Liver (tissue), 9 donors: ENCODE measurements around the gene SLC34A3. TPM values are rescaled to one million over a fixed set of nuclear protein-coding genes. Genes with fewer than 3 reads are reported as not detected.

ENCODE experiments used
- DNase-seq: peaks from one replicate; pipeline ENCODE4 v3.0.0-alpha.2; 2017; ENCODE audit warnings: low spot score
- H3K27ac ChIP-seq, 2 donors: one replicate each; pipeline ENCODE4 v1.7.0; 2013; ENCODE audit warnings: inconsistent platforms in 2 of 2, low read length in 2 of 2, control low read depth in 1 of 2, low read depth in 1 of 2, mild to moderate bottlenecking in 1 of 2
- H3K27me3 ChIP-seq, 4 donors: one replicate each; pipeline versions ENCODE4 v1.6.1 to v1.7.0; 2013; ENCODE audit warnings: low read length in 3 of 4, inconsistent platforms in 1 of 4, mild to moderate bottlenecking in 1 of 4, moderate library complexity in 1 of 4; ENCODE audit not compliant: control insufficient read depth in 4 of 4, insufficient read depth in 4 of 4
- H3K36me3 ChIP-seq, 4 donors: one replicate each; pipeline versions ENCODE4 v1.6.1 to v1.7.0; 2013; ENCODE audit warnings: low read length in 3 of 4, mild to moderate bottlenecking in 3 of 4, low read depth in 1 of 4, moderate library complexity in 1 of 4; ENCODE audit not compliant: control insufficient read depth in 4 of 4, insufficient read depth in 3 of 4
- H3K4me1 ChIP-seq, 4 donors: one replicate each; pipeline versions ENCODE4 v1.6.1 to v1.7.0; 2013; ENCODE audit warnings: low read length in 3 of 4, mild to moderate bottlenecking in 3 of 4, moderate library complexity in 1 of 4; ENCODE audit not compliant: control insufficient read depth in 4 of 4, insufficient read depth in 4 of 4
- H3K4me3 ChIP-seq, 3 donors: one replicate each; pipeline versions ENCODE4 v1.6.1 to v1.7.0; 2013; ENCODE audit warnings: low read length in 3 of 3, control low read depth in 1 of 3, low read depth in 1 of 3, mild to moderate bottlenecking in 1 of 3
- H3K9ac ChIP-seq, 2 donors: one replicate each; pipeline ENCODE4 v1.7.0; 2013; ENCODE audit warnings: low read length in 2 of 2, mild to moderate bottlenecking in 2 of 2, moderate library complexity in 2 of 2, control low read depth in 1 of 2, low read depth in 1 of 2
- H3K9me3 ChIP-seq, 4 donors: one replicate each; pipeline versions ENCODE4 v1.6.1 to v1.7.0; 2013; ENCODE audit warnings: low read length in 3 of 4; ENCODE audit not compliant: control insufficient read depth in 4 of 4
- ATF3 ChIP-seq: IDR thresholded peaks from 2 replicates; pipeline ENCODE4 v1.6.1; 2016; ENCODE audit warnings: antibody characterized with exemption
- CTCF ChIP-seq: fragments of 150-350 bp; IDR thresholded peaks from 2 replicates; pipeline ENCODE4 v1.5.1; 2017; ENCODE audit warnings: improper control_type of control experiment, low read depth, low read length; ENCODE audit not compliant: missing input control
- FOXA2 ChIP-seq: IDR thresholded peaks from 2 replicates; pipeline ENCODE4 v1.6.1; 2016; ENCODE audit warnings: antibody characterized with exemption
- GABPA ChIP-seq, 2 donors: IDR thresholded peaks in 1 of 2; conservative IDR thresholded peaks in 1 of 2; 2 replicates each; pipeline ENCODE4 v1.6.1; 2016; ENCODE audit warnings: antibody characterized with exemption in 2 of 2, mild to moderate bottlenecking in 1 of 2, moderate library complexity in 1 of 2
- HNF4A ChIP-seq, 2 donors: conservative IDR thresholded peaks; 2 replicates each; pipeline ENCODE4 v1.6.1; 2016; ENCODE audit warnings: antibody characterized with exemption in 2 of 2, mild to moderate bottlenecking in 2 of 2
- HNF4G ChIP-seq: IDR thresholded peaks from 2 replicates; pipeline ENCODE4 v1.6.1; 2016; ENCODE audit warnings: antibody characterized with exemption
- JUND ChIP-seq, 2 donors: IDR thresholded peaks; 2 replicates each; pipeline ENCODE4 v1.6.1; 2016; ENCODE audit warnings: antibody characterized with exemption in 2 of 2
- NR2F2 ChIP-seq: IDR thresholded peaks from 2 replicates; pipeline ENCODE4 v1.6.1; 2016; ENCODE audit warnings: antibody characterized with exemption
- RAD21 ChIP-seq, 2 donors: IDR thresholded peaks; 2 replicates each; pipeline ENCODE4 v1.6.1; 2016; ENCODE audit warnings: antibody characterized with exemption in 2 of 2, mild to moderate bottlenecking in 2 of 2
- RXRA ChIP-seq, 2 donors: IDR thresholded peaks; 2 replicates each; pipeline ENCODE4 v1.6.1; 2017 to 2018; ENCODE audit warnings: antibody characterized with exemption in 2 of 2, mild to moderate bottlenecking in 1 of 2
- SP1 ChIP-seq: IDR thresholded peaks from 2 replicates; pipeline ENCODE4 v1.6.1; 2018; ENCODE audit warnings: antibody characterized with exemption, mild to moderate bottlenecking
- TAF1 ChIP-seq: conservative IDR thresholded peaks from 2 replicates; pipeline ENCODE4 v1.6.1; 2016; ENCODE audit warnings: antibody characterized with exemption, mild to moderate bottlenecking
- YY1 ChIP-seq: IDR thresholded peaks from 2 replicates; pipeline ENCODE4 v1.6.1; 2016; ENCODE audit warnings: antibody characterized with exemption, mild to moderate bottlenecking
- WGBS: extraction: QIAGEN DNeasy Blood & Tissue Kit; methylation state at CpG from one replicate; pipeline ENCODE4 v1.1.7; 2013; 5-methylcytosine and 5-hydroxymethylcytosine counted together
- polyA plus RNA-seq, 2 donors: library from polyadenylated mRNA; stranded (reverse) in 1 of 2; unstranded in 1 of 2; fragments of 200-250 nt in 1 of 2; fragments of >200 nt in 1 of 2; fragmentation: Nextera tagmentation in 1 of 2; extraction: Ambion mirVana in 1 of 2; gene quantifications; one replicate each; pipeline versions ENCODE4 v1.2.1 to v1.2.3, GENCODE V29; 2013 to 2015
- total RNA-seq, 2 donors: library from RNA; depleted of rRNA; stranded (reverse); fragments of >200 nt; gene quantifications; one replicate each; pipeline ENCODE4 v1.2.3, GENCODE V29; 2014
- TF ChIP-seq, protein P1 (sequence below): IDR thresholded peaks from 2 replicates; pipeline ENCODE4 v1.6.1; 2016; ENCODE audit warnings: antibody characterized with exemption
- TF ChIP-seq, protein P2 (sequence below): IDR thresholded peaks from 2 replicates; pipeline ENCODE4 v1.6.1; 2016; ENCODE audit warnings: antibody characterized with exemption
- TF ChIP-seq, protein P3 (sequence below): IDR thresholded peaks from 2 replicates; pipeline ENCODE4 v1.6.1; 2016; ENCODE audit warnings: antibody characterized with exemption, mild to moderate bottlenecking
- donor health status: healthy.
- donor health status: healthy.
- donor health status: healthy.
- donor health status: healthy.
- donor health status: healthy.

The SLC34A3 gene
- total and polyA plus RNA-seq, 4 donors: not detected

DNA sequence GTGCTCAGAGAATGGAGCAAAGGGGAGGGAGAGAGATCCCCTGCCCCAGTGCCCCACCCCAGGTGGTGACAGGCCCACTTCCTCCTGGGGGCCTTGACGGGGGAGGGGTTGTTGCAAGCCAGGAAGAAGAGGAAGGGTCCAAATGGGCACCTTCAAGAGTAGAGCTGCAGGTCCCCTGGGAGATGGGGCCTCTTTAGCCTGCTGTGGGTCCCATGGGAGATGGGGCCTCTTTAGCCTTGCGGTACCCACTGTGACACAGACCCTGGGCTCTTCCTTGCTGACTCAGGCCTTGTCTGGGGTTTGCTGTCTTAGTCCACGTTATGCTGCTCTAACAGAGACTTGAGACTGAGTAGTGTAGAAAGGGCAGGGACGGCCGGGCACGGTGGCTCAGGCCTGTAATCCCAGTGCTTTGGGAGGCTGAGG, 37.2 kb downstream of the SLC34A3 start:
- H3K36me3 ChIP-seq: peaks cover 5 to 17% (median 14%) of the 10 kb centered on the region in 4 donors
- no peak for TF ChIP-seq CTCF
- WGBS: 81% methylated on average over 6 of the region's 6 CpGs
- H3K4me1 ChIP-seq: peaks cover 9 to 40% (median 24%) of the 10 kb centered on the region in 4 donors
- H3K27me3 ChIP-seq: no peaks in the 10 kb centered on the region
- peak overlapping the region; percentile 19 to 32 for H3K27ac ChIP-seq
- H3K9me3 ChIP-seq: no peaks in the 10 kb centered on the region
- H3K4me3 ChIP-seq: no peak overlapping the region
- no peak overlapping the region for H3K9ac ChIP-seq
- no peak for DNase-seq

GRCh38 chr9:137268538-137269201, 38.0 kb downstream of the SLC34A3 start:
- no peak for DNase-seq
- Histone ChIP-seq H3K4me1 (peaks cover 9 to 39% (median 23%) of the 10 kb centered on the region in 4 donors), H3K27me3 (no peaks in the 10 kb centered on the region), H3K36me3 (peaks cover 2 to 18% (median 13%) of the 10 kb centered on the region in 4 donors), H3K4me3 (peak overlapping the region in 1 of 3 donors; percentile 12), H3K9ac (no peak overlapping the region), H3K27ac (peak overlapping the region; percentile 59 to 69), H3K9me3 (no peaks in the 10 kb centered on the region)
- TF ChIP-seq GABPA (IDR thresholded peaks at IDR 0.05 in 1 of 2, conservative IDR thresholded peaks at IDR 0.05 in 1 of 2) (no peak), SP1 (peak; percentile 6), RXRA (IDR thresholded peaks at IDR 0.05) (peak in 1 of 2 donors; percentile 14), NR2F2 (peak; percentile 95)
- 66% methylated on average over 19 of the region's 19 CpGs for WGBS

DNA sequence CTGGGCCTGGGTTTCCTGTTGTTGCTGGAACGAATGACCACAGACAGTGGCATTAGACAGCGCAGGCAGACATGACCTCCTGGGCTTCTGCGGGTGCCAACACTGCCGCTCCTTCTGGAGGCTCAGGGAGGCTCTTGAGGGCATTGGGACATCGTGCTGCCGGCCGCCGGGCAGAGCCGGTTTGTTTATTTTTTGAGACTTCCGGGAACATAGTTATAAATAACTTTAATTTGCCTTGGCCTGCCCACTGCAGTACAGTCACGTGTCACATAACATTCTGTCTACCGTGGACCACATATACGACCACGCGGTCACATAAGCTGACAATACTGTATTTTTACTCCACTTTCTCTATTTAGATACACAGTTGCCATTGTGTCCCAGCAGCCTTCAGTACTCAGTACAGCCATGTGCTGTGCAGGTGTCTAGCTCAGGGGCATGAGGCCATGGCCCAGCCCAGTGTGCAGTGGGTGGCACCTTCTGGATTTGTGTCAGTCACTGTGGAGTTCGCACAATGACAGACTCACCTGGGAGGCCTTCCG, 38.6 kb downstream of the SLC34A3 start:
- peak overlapping the region in 1 of 3 donors; percentile 12 for H3K4me3 ChIP-seq
- H3K4me1 ChIP-seq: peaks cover 9 to 42% (median 24%) of the 10 kb centered on the region in 4 donors
- H3K27ac ChIP-seq: peak overlapping the region; percentile 59 to 69
- peaks cover 2 to 18% (median 10%) of the 10 kb centered on the region in 4 donors for H3K36me3 ChIP-seq
- H3K27me3 ChIP-seq: no peaks in the 10 kb centered on the region
- H3K9me3 ChIP-seq: no peaks in the 10 kb centered on the region
- 27% methylated on average over 17 of the region's 17 CpGs for WGBS
- DNase-seq: no peak
- H3K9ac ChIP-seq: no peak overlapping the region
- TF ChIP-seq RAD21 (IDR thresholded peaks at IDR 0.05): peak in 1 of 2 donors; percentile 17
- TF ChIP-seq, protein P1, sequence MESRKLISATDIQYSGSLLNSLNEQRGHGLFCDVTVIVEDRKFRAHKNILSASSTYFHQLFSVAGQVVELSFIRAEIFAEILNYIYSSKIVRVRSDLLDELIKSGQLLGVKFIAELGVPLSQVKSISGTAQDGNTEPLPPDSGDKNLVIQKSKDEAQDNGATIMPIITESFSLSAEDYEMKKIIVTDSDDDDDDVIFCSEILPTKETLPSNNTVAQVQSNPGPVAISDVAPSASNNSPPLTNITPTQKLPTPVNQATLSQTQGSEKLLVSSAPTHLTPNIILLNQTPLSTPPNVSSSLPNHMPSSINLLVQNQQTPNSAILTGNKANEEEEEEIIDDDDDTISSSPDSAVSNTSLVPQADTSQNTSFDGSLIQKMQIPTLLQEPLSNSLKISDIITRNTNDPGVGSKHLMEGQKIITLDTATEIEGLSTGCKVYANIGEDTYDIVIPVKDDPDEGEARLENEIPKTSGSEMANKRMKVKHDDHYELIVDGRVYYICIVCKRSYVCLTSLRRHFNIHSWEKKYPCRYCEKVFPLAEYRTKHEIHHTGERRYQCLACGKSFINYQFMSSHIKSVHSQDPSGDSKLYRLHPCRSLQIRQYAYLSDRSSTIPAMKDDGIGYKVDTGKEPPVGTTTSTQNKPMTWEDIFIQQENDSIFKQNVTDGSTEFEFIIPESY: no peak
- no peak for TF ChIP-seq NR2F2
- no peak for TF ChIP-seq CTCF
- peak; percentile 57 for TF ChIP-seq SP1
- TF ChIP-seq TAF1: no peak
- TF ChIP-seq ATF3: no peak
- peak; percentile 41 to 51 for TF ChIP-seq RXRA (IDR thresholded peaks at IDR 0.05)
- TF ChIP-seq, protein P2, sequence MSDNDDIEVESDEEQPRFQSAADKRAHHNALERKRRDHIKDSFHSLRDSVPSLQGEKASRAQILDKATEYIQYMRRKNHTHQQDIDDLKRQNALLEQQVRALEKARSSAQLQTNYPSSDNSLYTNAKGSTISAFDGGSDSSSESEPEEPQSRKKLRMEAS: peak; percentile 75
- no peak for TF ChIP-seq YY1
- no peak for TF ChIP-seq JUND (IDR thresholded peaks at IDR 0.05)
- TF ChIP-seq, protein P3, sequence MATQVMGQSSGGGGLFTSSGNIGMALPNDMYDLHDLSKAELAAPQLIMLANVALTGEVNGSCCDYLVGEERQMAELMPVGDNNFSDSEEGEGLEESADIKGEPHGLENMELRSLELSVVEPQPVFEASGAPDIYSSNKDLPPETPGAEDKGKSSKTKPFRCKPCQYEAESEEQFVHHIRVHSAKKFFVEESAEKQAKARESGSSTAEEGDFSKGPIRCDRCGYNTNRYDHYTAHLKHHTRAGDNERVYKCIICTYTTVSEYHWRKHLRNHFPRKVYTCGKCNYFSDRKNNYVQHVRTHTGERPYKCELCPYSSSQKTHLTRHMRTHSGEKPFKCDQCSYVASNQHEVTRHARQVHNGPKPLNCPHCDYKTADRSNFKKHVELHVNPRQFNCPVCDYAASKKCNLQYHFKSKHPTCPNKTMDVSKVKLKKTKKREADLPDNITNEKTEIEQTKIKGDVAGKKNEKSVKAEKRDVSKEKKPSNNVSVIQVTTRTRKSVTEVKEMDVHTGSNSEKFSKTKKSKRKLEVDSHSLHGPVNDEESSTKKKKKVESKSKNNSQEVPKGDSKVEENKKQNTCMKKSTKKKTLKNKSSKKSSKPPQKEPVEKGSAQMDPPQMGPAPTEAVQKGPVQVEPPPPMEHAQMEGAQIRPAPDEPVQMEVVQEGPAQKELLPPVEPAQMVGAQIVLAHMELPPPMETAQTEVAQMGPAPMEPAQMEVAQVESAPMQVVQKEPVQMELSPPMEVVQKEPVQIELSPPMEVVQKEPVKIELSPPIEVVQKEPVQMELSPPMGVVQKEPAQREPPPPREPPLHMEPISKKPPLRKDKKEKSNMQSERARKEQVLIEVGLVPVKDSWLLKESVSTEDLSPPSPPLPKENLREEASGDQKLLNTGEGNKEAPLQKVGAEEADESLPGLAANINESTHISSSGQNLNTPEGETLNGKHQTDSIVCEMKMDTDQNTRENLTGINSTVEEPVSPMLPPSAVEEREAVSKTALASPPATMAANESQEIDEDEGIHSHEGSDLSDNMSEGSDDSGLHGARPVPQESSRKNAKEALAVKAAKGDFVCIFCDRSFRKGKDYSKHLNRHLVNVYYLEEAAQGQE: no peak
- TF ChIP-seq FOXA2: no peak
- peak; percentile 4 to 12 for TF ChIP-seq HNF4A (conservative IDR thresholded peaks at IDR 0.05)
- TF ChIP-seq HNF4G: no peak
